Measurements from ENCODE around the gene FAT1.
A peak's percentile ranks its signal among the peaks of the same experiment; 100 is the strongest.

The FAT1 gene

DNA sequence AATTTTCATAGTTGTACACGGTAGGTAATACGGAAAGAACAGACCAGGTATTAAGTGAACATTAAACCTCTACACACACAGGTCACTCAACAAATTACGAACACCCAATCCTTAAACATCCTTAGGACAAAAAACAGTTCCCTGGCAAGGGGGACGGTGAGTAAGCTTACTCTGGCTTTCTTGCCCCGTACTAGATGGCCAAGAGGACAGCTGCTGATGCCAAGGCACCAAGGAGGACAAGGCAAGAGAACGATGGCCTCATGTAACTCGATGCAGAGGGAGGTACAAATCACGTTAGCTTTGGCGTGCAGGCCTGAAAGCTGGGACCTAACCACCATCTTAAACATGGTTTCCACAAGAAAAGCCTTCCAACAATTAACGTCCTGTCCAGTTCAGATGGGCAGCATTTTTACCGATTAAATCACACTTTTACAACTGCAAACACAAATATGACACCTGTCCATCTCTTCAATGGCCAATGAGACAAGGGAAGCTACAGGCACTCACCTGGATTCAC, 23.7 kb downstream of the FAT1 start:
- no peak overlapping the region for H3K4me2 ChIP-seq (ENCODE audit: low read length)
- H3K27me3 ChIP-seq (ENCODE audit: insufficient read depth, low read length) = no peaks in the 10 kb centered on the region
- H4K12ac ChIP-seq (ENCODE audit: low read depth, low read length) = peak overlapping the region; percentile 20
- no peak overlapping the region for H3K9ac ChIP-seq (ENCODE audit: low read length)
- H4K91ac ChIP-seq (ENCODE audit: low read depth, low read length) = peak overlapping the region; percentile 92
- peak overlapping the region; percentile 87 for H3K18ac ChIP-seq (ENCODE audit: low read length)
- H3K4me1 ChIP-seq (ENCODE audit: control insufficient read depth in 1 of 2, insufficient read depth in 2 of 2, low read length in 2 of 2) = peaks cover 22 to 35% of the 10 kb centered on the region in 2 experiments
- no peak for DNase-seq
- no CpG with 5 or more reads among the region's 11 CpGs for WGBS (ENCODE audit: extremely low coverage, insufficient coverage, insufficient read length)
- peaks cover 21% of the 10 kb centered on the region for H3K79me2 ChIP-seq (ENCODE audit: control insufficient read depth, insufficient read depth, low read length, poor library complexity)
- H3K14ac ChIP-seq (ENCODE audit: low read length) = peak overlapping the region; percentile 90
- peak overlapping the region; percentile 100 for H2AK5ac ChIP-seq (ENCODE audit: low read length)
- peak overlapping the region; percentile 92 for H2AFZ ChIP-seq (ENCODE audit: insufficient read depth, low read length, poor library complexity)
- peak overlapping the region; percentile 92 for H3K4ac ChIP-seq (ENCODE audit: low read depth, low read length)
- peak overlapping the region; percentile 76 for H2BK5ac ChIP-seq (ENCODE audit: low read depth, low read length, poor library complexity)
- peak overlapping the region; percentile 88 for H2BK12ac ChIP-seq (ENCODE audit: low read length)
- no peaks in the 10 kb centered on the region for H3K9me3 ChIP-seq (ENCODE audit: insufficient read depth, low read depth, low read length)
- H4K8ac ChIP-seq (ENCODE audit: low read depth, low read length) = peak overlapping the region; percentile 46
- peaks cover 21% of the 10 kb centered on the region for H3K79me1 ChIP-seq (ENCODE audit: low read length)
- H3K36me3 ChIP-seq (ENCODE audit: control insufficient read depth in 1 of 2, insufficient read depth in 2 of 2, low read length in 2 of 2) = peaks cover 5 to 11% of the 10 kb centered on the region in 2 experiments
- H3K27ac ChIP-seq (ENCODE audit: low read depth, low read length) = no peak overlapping the region
- no peak overlapping the region for H3K4me3 ChIP-seq (ENCODE audit: low read depth, low read length)
- peak overlapping the region; percentile 84 for H2BK120ac ChIP-seq (ENCODE audit: insufficient read depth, low read length, poor library complexity)
- H3K23ac ChIP-seq (ENCODE audit: low read length) = no peak overlapping the region

DNA sequence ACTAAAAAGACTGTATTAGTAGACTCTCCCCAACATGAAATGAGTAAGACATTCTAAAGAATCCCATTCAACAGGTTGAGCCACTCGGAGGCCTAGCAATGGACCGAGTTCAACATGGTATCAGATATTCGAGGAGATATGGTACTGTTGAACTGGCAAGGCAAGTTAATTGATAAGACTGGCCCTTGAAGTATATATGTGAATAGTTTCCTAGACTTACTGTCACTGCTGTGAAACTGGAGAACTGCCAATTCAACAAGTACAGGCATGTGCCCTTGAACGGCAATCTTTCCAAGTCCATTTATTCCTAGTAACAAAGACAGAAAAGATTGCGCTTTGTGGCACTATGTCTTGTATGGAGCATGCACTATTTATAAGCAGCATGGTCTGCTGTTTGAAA, 24.4 kb downstream of the FAT1 start:
- H3K4me2 ChIP-seq (ENCODE audit: low read length) = peak overlapping the region; percentile 37
- no peak overlapping the region for H3K9ac ChIP-seq (ENCODE audit: low read length)
- no peaks in the 10 kb centered on the region for H3K27me3 ChIP-seq (ENCODE audit: insufficient read depth, low read length)
- WGBS (ENCODE audit: extremely low coverage, insufficient coverage, insufficient read length) = no CpG with 5 or more reads among the region's 5 CpGs
- DNase-seq = peak; percentile 78 to 92
- H3K4me3 ChIP-seq (ENCODE audit: low read depth, low read length) = no peak overlapping the region
- H3K27ac ChIP-seq (ENCODE audit: low read depth, low read length) = peak overlapping the region; percentile 31
- H4K91ac ChIP-seq (ENCODE audit: low read depth, low read length) = no peak overlapping the region
- H2AFZ ChIP-seq (ENCODE audit: insufficient read depth, low read length, poor library complexity) = no peak overlapping the region
- no peak overlapping the region for H3K4ac ChIP-seq (ENCODE audit: low read depth, low read length)
- no peaks in the 10 kb centered on the region for H3K9me3 ChIP-seq (ENCODE audit: insufficient read depth, low read depth, low read length)
- H2BK12ac ChIP-seq (ENCODE audit: low read length) = no peak overlapping the region
- H3K23ac ChIP-seq (ENCODE audit: low read length) = no peak overlapping the region
- no peak overlapping the region for H3K14ac ChIP-seq (ENCODE audit: low read length)
- no peak overlapping the region for H3K18ac ChIP-seq (ENCODE audit: low read length)
- H2BK5ac ChIP-seq (ENCODE audit: low read depth, low read length, poor library complexity) = no peak overlapping the region
- no peak overlapping the region for H4K12ac ChIP-seq (ENCODE audit: low read depth, low read length)
- peaks cover 21% of the 10 kb centered on the region for H3K79me2 ChIP-seq (ENCODE audit: control insufficient read depth, insufficient read depth, low read length, poor library complexity)
- peaks cover 21% of the 10 kb centered on the region for H3K79me1 ChIP-seq (ENCODE audit: low read length)
- no peak overlapping the region for H2BK120ac ChIP-seq (ENCODE audit: insufficient read depth, low read length, poor library complexity)
- peaks cover 22 to 35% of the 10 kb centered on the region in 2 experiments for H3K4me1 ChIP-seq (ENCODE audit: control insufficient read depth in 1 of 2, insufficient read depth in 2 of 2, low read length in 2 of 2)
- H4K8ac ChIP-seq (ENCODE audit: low read depth, low read length) = no peak overlapping the region
- no peak overlapping the region for H2AK5ac ChIP-seq (ENCODE audit: low read length)
- peaks cover 5 to 11% of the 10 kb centered on the region in 2 experiments for H3K36me3 ChIP-seq (ENCODE audit: control insufficient read depth in 1 of 2, insufficient read depth in 2 of 2, low read length in 2 of 2)

DNA sequence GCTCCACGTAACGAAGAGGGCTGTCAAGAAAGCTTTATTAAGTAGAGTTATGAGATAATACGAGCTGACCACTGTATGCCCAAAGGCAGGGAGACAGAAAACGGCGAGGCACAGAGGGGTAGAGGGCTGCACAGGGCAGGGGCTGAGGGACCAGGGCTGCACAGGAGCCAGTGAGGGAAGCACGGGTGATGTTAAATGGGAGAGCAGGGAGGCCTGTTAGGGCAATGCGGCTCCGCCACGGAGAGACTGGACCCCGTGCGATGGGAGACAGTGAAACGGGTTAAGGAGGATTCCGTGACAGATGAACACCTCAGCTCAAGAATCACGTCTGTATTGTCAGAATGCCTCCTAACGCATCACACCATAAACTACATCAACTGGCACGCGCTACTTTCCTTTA, 25.1 kb downstream of the FAT1 start:
- Histone ChIP-seq H3K4me3 (ENCODE audit: low read depth, low read length) (no peak overlapping the region), H4K8ac (ENCODE audit: low read depth, low read length) (peak overlapping the region; percentile 62), H3K9ac (ENCODE audit: low read length) (no peak overlapping the region), H2BK5ac (ENCODE audit: low read depth, low read length, poor library complexity) (peak overlapping the region; percentile 65), H3K4me2 (ENCODE audit: low read length) (no peak overlapping the region), H3K36me3 (ENCODE audit: control insufficient read depth in 1 of 2, insufficient read depth in 2 of 2, low read length in 2 of 2) (peaks cover 3 to 10% of the 10 kb centered on the region in 2 experiments), H2BK120ac (ENCODE audit: insufficient read depth, low read length, poor library complexity) (peak overlapping the region; percentile 91), H3K23ac (ENCODE audit: low read length) (no peak overlapping the region), H3K14ac (ENCODE audit: low read length) (peak overlapping the region; percentile 89), H3K79me1 (ENCODE audit: low read length) (peaks cover 21% of the 10 kb centered on the region), H3K18ac (ENCODE audit: low read length) (peak overlapping the region; percentile 89), H3K4ac (ENCODE audit: low read depth, low read length) (peak overlapping the region; percentile 42), H4K91ac (ENCODE audit: low read depth, low read length) (peak overlapping the region; percentile 83), H2AFZ (ENCODE audit: insufficient read depth, low read length, poor library complexity) (peak overlapping the region; percentile 35), H3K27ac (ENCODE audit: low read depth, low read length) (no peak overlapping the region), H2BK12ac (ENCODE audit: low read length) (peak overlapping the region; percentile 94), H2AK5ac (ENCODE audit: low read length) (peak overlapping the region; percentile 97), H3K4me1 (ENCODE audit: control insufficient read depth in 1 of 2, insufficient read depth in 2 of 2, low read length in 2 of 2) (peaks cover 22 to 34% of the 10 kb centered on the region in 2 experiments), H4K12ac (ENCODE audit: low read depth, low read length) (peak overlapping the region; percentile 14), H3K9me3 (ENCODE audit: insufficient read depth, low read depth, low read length) (no peaks in the 10 kb centered on the region), H3K27me3 (ENCODE audit: insufficient read depth, low read length) (no peaks in the 10 kb centered on the region), H3K79me2 (ENCODE audit: control insufficient read depth, insufficient read depth, low read length, poor library complexity) (peaks cover 20% of the 10 kb centered on the region)
- no CpG with 5 or more reads among the region's 17 CpGs for WGBS (ENCODE audit: extremely low coverage, insufficient coverage, insufficient read length)
- DNase-seq = peak in 1 of 2 donors; percentile 13

DNA sequence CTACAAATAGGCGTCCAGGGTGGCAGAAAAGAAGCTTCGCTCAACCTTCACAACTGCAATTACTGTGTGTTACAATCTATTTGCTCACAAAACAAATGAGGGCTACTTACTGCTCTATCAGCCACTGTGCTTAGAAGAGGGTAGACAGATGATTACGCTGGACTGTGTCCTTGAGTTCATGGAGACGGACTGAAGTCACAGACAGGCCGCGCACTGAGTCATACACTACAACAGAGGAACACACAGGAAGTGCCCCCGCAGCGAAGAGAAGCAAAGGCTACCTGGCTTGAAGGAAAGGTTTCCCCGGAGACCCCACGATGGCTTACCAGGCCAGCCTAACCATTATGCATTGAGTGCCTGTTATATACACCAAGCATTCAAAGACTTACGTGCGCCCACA, 25.6 kb downstream of the FAT1 start:
- H2BK120ac ChIP-seq (ENCODE audit: insufficient read depth, low read length, poor library complexity) = no peak overlapping the region
- H2BK5ac ChIP-seq (ENCODE audit: low read depth, low read length, poor library complexity) = peak overlapping the region; percentile 27
- no CpG with 5 or more reads among the region's 12 CpGs for WGBS (ENCODE audit: extremely low coverage, insufficient coverage, insufficient read length)

More for the DNA sequence above, 25.6 kb downstream of the FAT1 start:
- peak overlapping the region; percentile 66 for H2BK12ac ChIP-seq (ENCODE audit: low read length)
- H3K9me3 ChIP-seq (ENCODE audit: insufficient read depth, low read depth, low read length) = peaks cover 3% of the 10 kb centered on the region
- peaks cover 18% of the 10 kb centered on the region for H3K79me2 ChIP-seq (ENCODE audit: control insufficient read depth, insufficient read depth, low read length, poor library complexity)
- peaks cover 22 to 33% of the 10 kb centered on the region in 2 experiments for H3K4me1 ChIP-seq (ENCODE audit: control insufficient read depth in 1 of 2, insufficient read depth in 2 of 2, low read length in 2 of 2)
- H4K8ac ChIP-seq (ENCODE audit: low read depth, low read length) = peak overlapping the region; percentile 12
- peak overlapping the region; percentile 31 for H4K91ac ChIP-seq (ENCODE audit: low read depth, low read length)
- H3K23ac ChIP-seq (ENCODE audit: low read length) = no peak overlapping the region
- H4K12ac ChIP-seq (ENCODE audit: low read depth, low read length) = no peak overlapping the region
- H3K27ac ChIP-seq (ENCODE audit: low read depth, low read length) = no peak overlapping the region
- no peak overlapping the region for H3K4me3 ChIP-seq (ENCODE audit: low read depth, low read length)
- no peak overlapping the region for H3K9ac ChIP-seq (ENCODE audit: low read length)
- no peak overlapping the region for H2AFZ ChIP-seq (ENCODE audit: insufficient read depth, low read length, poor library complexity)
- H3K4me2 ChIP-seq (ENCODE audit: low read length) = no peak overlapping the region
- no peaks in the 10 kb centered on the region for H3K27me3 ChIP-seq (ENCODE audit: insufficient read depth, low read length)
- peaks cover 2 to 8% of the 10 kb centered on the region in 2 experiments for H3K36me3 ChIP-seq (ENCODE audit: control insufficient read depth in 1 of 2, insufficient read depth in 2 of 2, low read length in 2 of 2)
- H3K18ac ChIP-seq (ENCODE audit: low read length) = peak overlapping the region; percentile 38
- peak overlapping the region; percentile 43 for H3K14ac ChIP-seq (ENCODE audit: low read length)
- DNase-seq = no peak
- peaks cover 21% of the 10 kb centered on the region for H3K79me1 ChIP-seq (ENCODE audit: low read length)
- peak overlapping the region; percentile 33 for H3K4ac ChIP-seq (ENCODE audit: low read depth, low read length)
- no peak overlapping the region for H2AK5ac ChIP-seq (ENCODE audit: low read length)
